SU-DHL-6 (cell line): Measurements from ENCODE around the gene CEBPB.

Source experiments
- H2AFZ ChIP-seq: fragments of 200-600 bp; sonication (generic); 2 replicates; pipeline ENCODE4 v1.6.1; 2014; ENCODE audit warnings: low read depth, mild to moderate bottlenecking, moderate library complexity, mixed read lengths, antibody characterized with exemption, low read length; ENCODE audit not compliant: severe bottlenecking
- H3F3A ChIP-seq: fragments of 200-600 bp; shearing (Covaris generic); 2 replicates; pipeline ENCODE4 v1.6.0; 2016; ENCODE audit warnings: antibody characterized with exemption, mild to moderate bottlenecking; ENCODE audit not compliant: insufficient read depth
- H3K27ac ChIP-seq: fragments of 200-600 bp; sonication (generic); 2 replicates; pipeline ENCODE4 v1.5.1; 2016; ENCODE audit warnings: low read depth, mild to moderate bottlenecking, low read length, moderate library complexity, mixed read lengths
- H3K27me3 ChIP-seq: fragments of 200-600 bp; sonication (generic), shearing (Covaris generic); 2 replicates; pipeline ENCODE4 v1.6.0; 2014; ENCODE audit warnings: mild to moderate bottlenecking, low read length
- H3K36me3 ChIP-seq: fragments of 200-600 bp; sonication (generic); 2 replicates; pipeline ENCODE4 v1.6.1; 2014; ENCODE audit warnings: mild to moderate bottlenecking, low read length, mixed read lengths
- H3K4me2 ChIP-seq: fragments of 300-600, 200-600 bp; shearing (Covaris generic), sonication (generic); 2 replicates; pipeline ENCODE4 v1.6.0; 2014; ENCODE audit warnings: low read length, low read depth, mild to moderate bottlenecking; ENCODE audit not compliant: poor library complexity, severe bottlenecking
- H3K4me3 ChIP-seq: fragments of 200-600 bp; sonication (generic); 2 replicates; pipeline ENCODE4 v1.5.1; 2014; ENCODE audit warnings: antibody characterized with exemption, low read length, mild to moderate bottlenecking, mixed read lengths; ENCODE audit not compliant: insufficient read depth, poor library complexity, severe bottlenecking
- H3K79me2 ChIP-seq: fragments of 200-600 bp; sonication (generic); 2 replicates; pipeline ENCODE4 v1.6.1; 2014; ENCODE audit warnings: mild to moderate bottlenecking, low read length, moderate library complexity; ENCODE audit not compliant: insufficient read depth
- H3K9ac ChIP-seq: fragments of 200-600 bp; sonication (generic); 2 replicates; pipeline ENCODE4 v1.7.0; 2014; ENCODE audit warnings: mild to moderate bottlenecking, low read length
- H3K9me2 ChIP-seq: fragments of 200-600 bp; sonication (generic); replicated peaks from 2 replicates; pipeline ENCODE4 v1.6.1; 2014; ENCODE audit warnings: low read length; ENCODE audit not compliant: insufficient read depth
- H3K9me3 ChIP-seq: fragments of 200-600 bp; sonication (generic); 2 replicates; pipeline ENCODE4 v1.6.1; 2014; ENCODE audit warnings: low read length, mixed read lengths; ENCODE audit not compliant: insufficient read depth
- H4K20me1 ChIP-seq: fragments of 200-600 bp; sonication (generic); 2 replicates; pipeline ENCODE4 v1.6.1; 2014; ENCODE audit warnings: low read depth, mild to moderate bottlenecking, antibody characterized with exemption, low read length, moderate library complexity, mixed read lengths
- EZH2phosphoT487 ChIP-seq: fragments of 200-600 bp; sonication (generic), shearing (Covaris generic); conservative IDR thresholded peaks from 2 replicates; pipeline ENCODE4 v1.6.1; 2018; ENCODE audit warnings: mild to moderate bottlenecking, antibody characterized with exemption, low read length, moderate library complexity, mixed read lengths
- TF ChIP-seq, protein P1 (sequence below): fragments of 200-600 bp; sonication (generic); IDR thresholded peaks from one replicate; pipeline ENCODE4 v1.5.1; 2017; ENCODE audit warnings: antibody characterized with exemption, mild to moderate bottlenecking, low read length, moderate library complexity; ENCODE audit not compliant: insufficient read depth, poor library complexity, severe bottlenecking

The CEBPB gene

GRCh38 chr20:50202677-50203076 lies 12.0 kb downstream of the CEBPB start:
- Histone ChIP-seq H3K9me3 (no peaks in the 10 kb centered on the region), H3K9ac (no peak overlapping the region), H4K20me1 (no peaks in the 10 kb centered on the region), H3F3A (no peaks in the 10 kb centered on the region), H2AFZ (no peak overlapping the region), H3K27ac (no peak overlapping the region), H3K79me2 (no peaks in the 10 kb centered on the region), H3K4me2 (no peak overlapping the region), H3K36me3 (no peaks in the 10 kb centered on the region), H3K4me3 (no peak overlapping the region), H3K27me3 (no peaks in the 10 kb centered on the region), H3K9me2 (no peaks in the 10 kb centered on the region)
- no peak for TF ChIP-seq EZH2phosphoT487
- TF ChIP-seq, protein P1, sequence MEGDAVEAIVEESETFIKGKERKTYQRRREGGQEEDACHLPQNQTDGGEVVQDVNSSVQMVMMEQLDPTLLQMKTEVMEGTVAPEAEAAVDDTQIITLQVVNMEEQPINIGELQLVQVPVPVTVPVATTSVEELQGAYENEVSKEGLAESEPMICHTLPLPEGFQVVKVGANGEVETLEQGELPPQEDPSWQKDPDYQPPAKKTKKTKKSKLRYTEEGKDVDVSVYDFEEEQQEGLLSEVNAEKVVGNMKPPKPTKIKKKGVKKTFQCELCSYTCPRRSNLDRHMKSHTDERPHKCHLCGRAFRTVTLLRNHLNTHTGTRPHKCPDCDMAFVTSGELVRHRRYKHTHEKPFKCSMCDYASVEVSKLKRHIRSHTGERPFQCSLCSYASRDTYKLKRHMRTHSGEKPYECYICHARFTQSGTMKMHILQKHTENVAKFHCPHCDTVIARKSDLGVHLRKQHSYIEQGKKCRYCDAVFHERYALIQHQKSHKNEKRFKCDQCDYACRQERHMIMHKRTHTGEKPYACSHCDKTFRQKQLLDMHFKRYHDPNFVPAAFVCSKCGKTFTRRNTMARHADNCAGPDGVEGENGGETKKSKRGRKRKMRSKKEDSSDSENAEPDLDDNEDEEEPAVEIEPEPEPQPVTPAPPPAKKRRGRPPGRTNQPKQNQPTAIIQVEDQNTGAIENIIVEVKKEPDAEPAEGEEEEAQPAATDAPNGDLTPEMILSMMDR: no peak

DNA sequence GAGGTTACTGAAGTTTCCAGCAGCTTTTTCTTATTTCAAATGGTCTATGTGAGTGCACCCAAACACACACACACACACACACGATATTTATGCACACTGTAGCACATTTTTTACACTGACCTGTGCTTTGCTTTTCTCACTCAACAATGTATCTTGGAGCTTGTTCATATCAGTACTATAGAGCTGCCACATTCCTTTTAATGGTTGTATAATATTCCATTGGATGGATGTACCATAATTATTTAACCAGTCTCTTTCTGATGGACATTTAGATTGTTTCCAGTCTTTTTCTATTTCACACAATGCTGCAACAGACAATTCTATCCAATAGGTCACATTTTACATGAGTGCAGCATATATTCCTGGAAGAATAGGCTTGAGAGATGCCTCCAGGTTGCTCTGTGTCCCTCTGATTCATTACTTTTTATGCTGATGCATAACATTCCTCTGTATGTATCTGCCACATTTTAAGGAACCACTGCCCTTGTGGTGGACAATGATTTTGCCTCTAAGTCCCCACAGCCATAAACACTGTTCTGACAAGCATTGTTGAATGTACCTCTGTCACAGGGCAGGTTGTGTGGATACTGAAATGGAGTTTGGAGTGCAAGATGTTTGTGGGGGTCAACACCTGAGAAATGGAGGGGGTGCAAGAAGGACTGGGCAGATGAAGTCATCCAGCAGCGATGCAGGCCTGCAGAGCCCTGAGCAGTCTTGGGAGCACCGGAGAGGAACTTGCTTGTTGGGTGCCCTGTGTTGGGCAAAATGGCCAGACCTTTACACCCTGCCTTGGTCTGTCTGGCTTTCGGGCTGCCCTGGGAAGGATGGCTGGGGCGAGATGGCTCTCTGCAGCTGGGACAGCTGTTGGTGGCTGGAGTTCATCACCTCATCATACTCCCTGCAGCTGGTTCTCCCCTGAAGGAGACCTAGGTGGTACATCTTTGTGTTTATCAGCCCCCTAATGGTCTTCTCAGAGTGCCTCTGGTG lies 13.6 kb downstream of the CEBPB start:
- Histone ChIP-seq H3K4me2 (no peak overlapping the region), H3K4me3 (no peak overlapping the region), H3K36me3 (no peaks in the 10 kb centered on the region), H4K20me1 (no peaks in the 10 kb centered on the region), H3K9ac (no peak overlapping the region), H3F3A (no peaks in the 10 kb centered on the region), H2AFZ (no peak overlapping the region), H3K9me2 (no peaks in the 10 kb centered on the region), H3K9me3 (no peaks in the 10 kb centered on the region), H3K79me2 (no peaks in the 10 kb centered on the region), H3K27ac (no peak overlapping the region), H3K27me3 (no peaks in the 10 kb centered on the region)
- TF ChIP-seq, protein P1: no peak
- no peak for TF ChIP-seq EZH2phosphoT487

- H3K4me3 ChIP-seq: no peak overlapping the region
- H3K36me3 ChIP-seq: no peaks in the 10 kb centered on the region
- H3K4me2 ChIP-seq: no peak overlapping the region
- H3K27ac ChIP-seq: no peak overlapping the region
- no peaks in the 10 kb centered on the region for H3K27me3 ChIP-seq
- TF ChIP-seq, protein P1: no peak
- no peak for TF ChIP-seq EZH2phosphoT487
- no peaks in the 10 kb centered on the region for H3F3A ChIP-seq
- H2AFZ ChIP-seq: no peak overlapping the region
- no peaks in the 10 kb centered on the region for H4K20me1 ChIP-seq
- no peaks in the 10 kb centered on the region for H3K79me2 ChIP-seq
- H3K9me2 ChIP-seq: no peaks in the 10 kb centered on the region
- H3K9me3 ChIP-seq: no peaks in the 10 kb centered on the region
- no peak overlapping the region for H3K9ac ChIP-seq
These were observed 16.4 kb downstream of the CEBPB start for GRCh38 chr20:50207026-50207425.
